ENCODE measurements around the gene EFCC1.

GRCh38 chr3:129070086-129070885 lies 69.2 kb downstream of the EFCC1 start:
- TF ChIP-seq ZNF8 (CRISPR knock-in tag; IDR thresholded peaks at IDR 0.05): no peak
- TF ChIP-seq ZFP30 (CRISPR knock-in tag; IDR thresholded peaks at IDR 0.05): no peak
- TF ChIP-seq POU6F1 (CRISPR knock-in tag; IDR thresholded peaks at IDR 0.05; ENCODE audit: borderline replicate concordance, low read depth): no peak
- no peak for TF ChIP-seq PATZ1 (CRISPR knock-in tag; IDR thresholded peaks at IDR 0.05; ENCODE audit: borderline replicate concordance)
- TF ChIP-seq ZFP3 (CRISPR knock-in tag; IDR thresholded peaks at IDR 0.05): no peak

Data from SK-N-SH treated with all-trans-retinoic acid at 6 μM for 48 hours (cell line).